HEK293 (cell line): ENCODE data around the gene CACNA1H.
A peak's percentile ranks its signal among the peaks of the same experiment; 100 is the strongest.

ENCODE experiments used
- CTCF ChIA-PET: fragments of 350-600 bp; formaldehyde crosslinking; extraction: SDS; loops from one replicate; lab custom pipeline; 2021; ENCODE audit warnings: antibody characterized with exemption; lab: Yijun Ruan, JAX
- POLR2A ChIA-PET: fragments of 300-600 bp; formaldehyde crosslinking; extraction: SDS; loops from one replicate; lab custom pipeline; 2020; ENCODE audit warnings: antibody characterized with exemption, inconsistent platforms; lab: Yijun Ruan, JAX
- H3K27ac ChIP-seq: fragments of 200-500 bp; sonication (Bioruptor generic); 2 replicates; pipeline ENCODE4 v1.5.1; 2014; ENCODE audit warnings: low read depth, low read length, control low read depth, inconsistent platforms; ENCODE audit errors: extremely low read depth
- H3K36me3 ChIP-seq, 2 experiments: fragments of 200-500 bp in 1 of 2; sonication (Bioruptor generic) in 1 of 2; 1 replicate in 1 of 2; 2 replicates in 1 of 2; pipeline ENCODE4 v1.5.1; 2014 to 2017; ENCODE audit warnings: inconsistent platforms in 2 of 2, low read length in 2 of 2; ENCODE audit not compliant: control insufficient read depth in 2 of 2, insufficient read depth in 1 of 2
- H3K4me1 ChIP-seq: fragments of 200-500 bp; sonication (Bioruptor generic); 2 replicates; pipeline ENCODE4 v1.5.1; 2014; ENCODE audit warnings: mild to moderate bottlenecking, low read length, inconsistent platforms; ENCODE audit not compliant: control insufficient read depth, insufficient read depth
- H3K4me3 ChIP-seq: 2 replicates; pipeline ENCODE4 v1.5.1; 2011; ENCODE audit warnings: low read depth, mild to moderate bottlenecking, control low read depth, low read length, moderate library complexity
- H3K9me3 ChIP-seq: fragments of 200-500 bp; sonication (Bioruptor generic); 2 replicates; pipeline ENCODE4 v1.5.1; 2014; ENCODE audit warnings: low read depth, low read length, inconsistent platforms; ENCODE audit not compliant: control insufficient read depth, insufficient read depth
- CTCF ChIP-seq: fragments of 450-650 bp; formaldehyde crosslinking; IDR thresholded peaks from 2 replicates; pipeline ENCODE4 v1.5.1; 2016; ENCODE audit warnings: missing biosample characterization, missing genetic modification characterization
- EGR2 ChIP-seq: fragments of 450-650 bp; formaldehyde crosslinking; IDR thresholded peaks from 2 replicates; pipeline ENCODE4 v1.5.1; 2016; ENCODE audit warnings: low read depth, missing biosample characterization, missing genetic modification characterization
- GLI4 ChIP-seq: fragments of 450-650 bp; formaldehyde crosslinking; IDR thresholded peaks from 2 replicates; pipeline ENCODE4 v1.5.1; 2016; ENCODE audit warnings: missing biosample characterization, missing genetic modification characterization
- KLF1 ChIP-seq: fragments of 450-650 bp; formaldehyde crosslinking; IDR thresholded peaks from 2 replicates; pipeline ENCODE4 v1.5.1; 2016; ENCODE audit warnings: missing biosample characterization, missing genetic modification characterization
- MEIS1 ChIP-seq: sonication (generic); formaldehyde crosslinking; IDR thresholded peaks from 2 replicates; pipeline ENCODE4 v1.8.1; 2022; ENCODE audit warnings: missing genetic modification reagents, mild to moderate bottlenecking, borderline replicate concordance
- SP2 ChIP-seq: fragments of 450-650 bp; formaldehyde crosslinking; IDR thresholded peaks from 2 replicates; pipeline ENCODE4 v1.5.1; 2016; ENCODE audit warnings: missing biosample characterization, missing genetic modification characterization
- SP3 ChIP-seq: fragments of 450-650 bp; formaldehyde crosslinking; IDR thresholded peaks from 2 replicates; pipeline ENCODE4 v1.5.1; 2016; ENCODE audit warnings: missing biosample characterization, missing genetic modification characterization
- SP7 ChIP-seq: fragments of 450-650 bp; formaldehyde crosslinking; IDR thresholded peaks from 2 replicates; pipeline ENCODE4 v1.5.1; 2016; ENCODE audit warnings: missing biosample characterization, missing genetic modification characterization
- ZBTB17 ChIP-seq: fragments of 450-650 bp; formaldehyde crosslinking; IDR thresholded peaks from 2 replicates; pipeline ENCODE4 v1.5.1; 2016; ENCODE audit warnings: missing biosample characterization, missing genetic modification characterization
- ZFHX2 ChIP-seq: fragments of 450-650 bp; formaldehyde crosslinking; conservative IDR thresholded peaks from 2 replicates; pipeline ENCODE4 v1.5.1; 2016; ENCODE audit warnings: missing biosample characterization, missing genetic modification characterization
- ZNF16 ChIP-seq: fragments of 450-650 bp; formaldehyde crosslinking; IDR thresholded peaks from 2 replicates; pipeline ENCODE4 v1.5.1; 2016; ENCODE audit warnings: low read depth, missing biosample characterization, missing genetic modification characterization
- ZNF19 ChIP-seq: fragments of 450-650 bp; formaldehyde crosslinking; IDR thresholded peaks from 2 replicates; pipeline ENCODE4; 2016; ENCODE audit warnings: missing biosample characterization, missing genetic modification characterization, low read depth
- ZNF2 ChIP-seq: fragments of 450-650 bp; formaldehyde crosslinking; IDR thresholded peaks from 2 replicates; pipeline ENCODE4 v1.5.1; 2016; ENCODE audit warnings: missing biosample characterization, missing genetic modification characterization
- ZNF354C ChIP-seq: fragments of 450-650 bp; formaldehyde crosslinking; IDR thresholded peaks from 2 replicates; pipeline ENCODE4 v1.5.1; 2016; ENCODE audit warnings: missing biosample characterization, missing genetic modification characterization, low read depth, borderline replicate concordance
- ZNF514 ChIP-seq: fragments of 450-650 bp; formaldehyde crosslinking; IDR thresholded peaks from 2 replicates; pipeline ENCODE4 v1.5.1; 2016; ENCODE audit warnings: missing biosample characterization, missing genetic modification characterization
- ZNF544 ChIP-seq: fragments of 450-650 bp; formaldehyde crosslinking; IDR thresholded peaks from 2 replicates; pipeline ENCODE4 v1.5.0; 2017; ENCODE audit warnings: missing biosample characterization, missing genetic modification characterization
- ZNF664 ChIP-seq: fragments of 450-650 bp; formaldehyde crosslinking; IDR thresholded peaks from 2 replicates; pipeline ENCODE4 v1.5.1; 2016; ENCODE audit warnings: missing biosample characterization, missing genetic modification characterization
- ZNF677 ChIP-seq: fragments of 450-650 bp; IDR thresholded peaks from 2 replicates; pipeline ENCODE4 v1.5.0; 2018; ENCODE audit warnings: missing biosample characterization, mild to moderate bottlenecking, missing genetic modification characterization, moderate library complexity
- ZNF704 ChIP-seq: fragments of 450-650 bp; formaldehyde crosslinking; IDR thresholded peaks from 2 replicates; pipeline ENCODE4 v1.5.1; 2016; ENCODE audit warnings: missing biosample characterization, missing genetic modification characterization
- ZNF843 ChIP-seq: fragments of 450-650 bp; formaldehyde crosslinking; IDR thresholded peaks from 2 replicates; pipeline ENCODE4 v1.5.1; 2016; ENCODE audit warnings: missing biosample characterization, missing genetic modification characterization
- TF ChIP-seq, protein P1 (sequence below): fragments of 450-650 bp; IDR thresholded peaks from 2 replicates; pipeline ENCODE4 v1.5.1; 2018; ENCODE audit warnings: missing biosample characterization, mild to moderate bottlenecking, missing genetic modification characterization
- TF ChIP-seq, protein P2 (sequence below): fragments of 450-650 bp; formaldehyde crosslinking; IDR thresholded peaks from 2 replicates; pipeline ENCODE4 v1.5.1; 2016; ENCODE audit warnings: missing biosample characterization, missing genetic modification characterization

Gene CACNA1H

GRCh38 chr16:1213796-1214372 lies 61.0 kb downstream of the CACNA1H start:
- no peaks in the 10 kb centered on the region for H3K4me1 ChIP-seq
- TF ChIP-seq SP2 (tag by site-specific recombination): peak; percentile 25; the same call in 1 of the 2 replicates
- TF ChIP-seq KLF1 (tag by site-specific recombination): peak; percentile 96
- no peak for TF ChIP-seq ZNF16 (tag by site-specific recombination)
- TF ChIP-seq ZNF843: no peak
- TF ChIP-seq GLI4 (tag by site-specific recombination): no peak
- no peak for TF ChIP-seq ZNF2 (tag by site-specific recombination)
- no peak for TF ChIP-seq ZNF354C
- no peak for TF ChIP-seq ZNF704 (tag by site-specific recombination)
- TF ChIP-seq, protein P1, sequence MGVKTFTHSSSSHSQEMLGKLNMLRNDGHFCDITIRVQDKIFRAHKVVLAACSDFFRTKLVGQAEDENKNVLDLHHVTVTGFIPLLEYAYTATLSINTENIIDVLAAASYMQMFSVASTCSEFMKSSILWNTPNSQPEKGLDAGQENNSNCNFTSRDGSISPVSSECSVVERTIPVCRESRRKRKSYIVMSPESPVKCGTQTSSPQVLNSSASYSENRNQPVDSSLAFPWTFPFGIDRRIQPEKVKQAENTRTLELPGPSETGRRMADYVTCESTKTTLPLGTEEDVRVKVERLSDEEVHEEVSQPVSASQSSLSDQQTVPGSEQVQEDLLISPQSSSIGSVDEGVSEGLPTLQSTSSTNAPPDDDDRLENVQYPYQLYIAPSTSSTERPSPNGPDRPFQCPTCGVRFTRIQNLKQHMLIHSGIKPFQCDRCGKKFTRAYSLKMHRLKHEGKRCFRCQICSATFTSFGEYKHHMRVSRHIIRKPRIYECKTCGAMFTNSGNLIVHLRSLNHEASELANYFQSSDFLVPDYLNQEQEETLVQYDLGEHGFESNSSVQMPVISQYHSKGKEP: no peak
- TF ChIP-seq ZBTB17 (tag by site-specific recombination): no peak
- ChIA-PET POLR2A (no interaction called here), CTCF (interaction anchor here (0.5 to 1.1 kb wide), 2 partner anchors 157 to 277 kb away, joined by 3 to 8 read pairs; no protein-coding TSS in a partner anchor)
- no peak overlapping the region for H3K27ac ChIP-seq
- H3K36me3 ChIP-seq: peaks cover 0 to 24% of the 10 kb centered on the region in 2 experiments; a peak in 1 of 3 replicates
- H3K9me3 ChIP-seq: no peaks in the 10 kb centered on the region
- no peak overlapping the region for H3K4me3 ChIP-seq

DNA sequence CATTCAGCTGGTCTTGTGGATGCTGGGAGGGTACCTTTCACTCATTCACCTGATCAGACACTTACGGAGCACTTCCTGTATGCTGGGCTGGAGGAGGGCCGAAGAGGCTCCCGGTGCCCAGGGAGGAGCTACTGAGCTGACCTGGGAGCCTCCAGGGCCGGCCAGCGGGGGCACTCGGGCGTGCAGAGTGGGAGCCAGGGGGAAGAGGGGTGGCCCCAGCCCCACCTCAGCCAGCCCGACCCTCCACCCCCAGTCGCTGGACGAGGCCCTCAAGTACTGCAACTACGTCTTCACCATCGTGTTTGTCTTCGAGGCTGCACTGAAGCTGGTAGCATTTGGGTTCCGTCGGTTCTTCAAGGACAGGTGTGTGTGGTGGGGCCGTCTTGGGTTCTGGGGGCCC lies 61.8 kb downstream of the CACNA1H start:
- H3K36me3 ChIP-seq: peaks cover 0 to 19% of the 10 kb centered on the region in 2 experiments; a peak in 1 of 3 replicates
- CTCF ChIA-PET: interaction anchor here (0.5 to 1.1 kb wide), 2 partner anchors 158 to 278 kb away, joined by 3 to 8 read pairs; no protein-coding TSS in a partner anchor
- POLR2A ChIA-PET: no interaction called here
- no peaks in the 10 kb centered on the region for H3K9me3 ChIP-seq
- H3K27ac ChIP-seq: no peak overlapping the region
- TF ChIP-seq SP7 (tag by site-specific recombination): no peak
- no peak for TF ChIP-seq CTCF
- TF ChIP-seq MEIS1: no peak
- no peak for TF ChIP-seq ZNF19 (tag by site-specific recombination)
- no peak for TF ChIP-seq ZNF544
- no peak for TF ChIP-seq ZNF664 (tag by site-specific recombination)
- no peak for TF ChIP-seq ZNF677 (tag by site-specific recombination)
- no peak overlapping the region for H3K4me3 ChIP-seq
- no peaks in the 10 kb centered on the region for H3K4me1 ChIP-seq

- Histone ChIP-seq H3K27ac (no peak overlapping the region), H3K4me1 (no peaks in the 10 kb centered on the region), H3K36me3 (peaks cover 0 to 19% of the 10 kb centered on the region in 2 experiments; a peak in 1 of 3 replicates), H3K9me3 (no peaks in the 10 kb centered on the region), H3K4me3 (no peak overlapping the region)
- TF ChIP-seq KLF1 (tag by site-specific recombination): 0 out of 2 replicates have a peak, but pooled peaks have one; percentile 36
- TF ChIP-seq SP3 (tag by site-specific recombination): no peak
- TF ChIP-seq, protein P2, sequence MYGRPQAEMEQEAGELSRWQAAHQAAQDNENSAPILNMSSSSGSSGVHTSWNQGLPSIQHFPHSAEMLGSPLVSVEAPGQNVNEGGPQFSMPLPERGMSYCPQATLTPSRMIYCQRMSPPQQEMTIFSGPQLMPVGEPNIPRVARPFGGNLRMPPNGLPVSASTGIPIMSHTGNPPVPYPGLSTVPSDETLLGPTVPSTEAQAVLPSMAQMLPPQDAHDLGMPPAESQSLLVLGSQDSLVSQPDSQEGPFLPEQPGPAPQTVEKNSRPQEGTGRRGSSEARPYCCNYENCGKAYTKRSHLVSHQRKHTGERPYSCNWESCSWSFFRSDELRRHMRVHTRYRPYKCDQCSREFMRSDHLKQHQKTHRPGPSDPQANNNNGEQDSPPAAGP (tag by site-specific recombination): peak; percentile 66; the same call in 1 of the 2 replicates
- TF ChIP-seq ZFHX2: peak; percentile 63
- peak; percentile 85 for TF ChIP-seq EGR2
- no peak for TF ChIP-seq ZNF514
- ChIA-PET CTCF (no interaction called here), POLR2A (no interaction called here)
Observed at GRCh38 chr16:1215574-1216295, 62.8 kb downstream of the CACNA1H start.
